ENCODE data around the gene LGALS7B. TPM values are rescaled to one million over a fixed set of nuclear protein-coding genes. Genes with fewer than 3 reads are reported as not detected.

The LGALS7B gene
- polyA plus RNA-seq, 1 donor from 2014 or later = not detected

- H3K27ac ChIP-seq (ENCODE audit: low read length) = no peak overlapping the region
- no peaks in the 10 kb centered on the region for H3K27me3 ChIP-seq (ENCODE audit: insufficient read depth, low read depth, low read length)
- no peaks in the 10 kb centered on the region for H3K36me3 ChIP-seq (ENCODE audit: insufficient read depth, low read length)
- no peaks in the 10 kb centered on the region for H3K9me3 ChIP-seq (ENCODE audit: low read length)
- no peak overlapping the region for H3K4me2 ChIP-seq (ENCODE audit: low read length)
- no peaks in the 10 kb centered on the region for H4K20me1 ChIP-seq (ENCODE audit: insufficient read depth)
- no peaks in the 10 kb centered on the region for H3K9me2 ChIP-seq (ENCODE audit: insufficient read depth, low read length)
- no peak for TF ChIP-seq SMC3 (conservative IDR thresholded peaks at IDR 0.05; ENCODE audit: poor library complexity)
- no peak for TF ChIP-seq REST (IDR thresholded peaks at IDR 0.05; ENCODE audit: borderline replicate concordance)
- no peak for TF ChIP-seq EZH2 (IDR thresholded peaks at IDR 0.05; ENCODE audit: borderline replicate concordance, insufficient read depth, low read length, poor library complexity, severe bottlenecking)
- TF ChIP-seq RAD21 (conservative IDR thresholded peaks at IDR 0.05) = no peak
- H3K4me3 ChIP-seq (ENCODE audit: low read length) = no peak overlapping the region
- H3K79me2 ChIP-seq (replicated peaks; ENCODE audit: insufficient read depth, low read length) = no peaks in the 10 kb centered on the region
- no peak overlapping the region for H2AFZ ChIP-seq (ENCODE audit: low read depth, low read length)
- no peak overlapping the region for H3K9ac ChIP-seq (ENCODE audit: low read length)
- H3F3A ChIP-seq (ENCODE audit: insufficient read depth, low read length, poor library complexity, severe bottlenecking) = no peaks in the 10 kb centered on the region
These were observed 12.5 kb downstream of the LGALS7B start for GRCh38 chr19:38801359-38802095.

GRCh38 chr19:38803543-38803942, 14.5 kb downstream of the LGALS7B start:
- H3K36me3 ChIP-seq (ENCODE audit: insufficient read depth, low read length) = no peaks in the 10 kb centered on the region
- H3K79me2 ChIP-seq (replicated peaks; ENCODE audit: insufficient read depth, low read length) = no peaks in the 10 kb centered on the region
- H3K9me3 ChIP-seq (ENCODE audit: low read length) = no peaks in the 10 kb centered on the region
- H3K4me3 ChIP-seq (ENCODE audit: low read length) = no peak overlapping the region
- no peaks in the 10 kb centered on the region for H3F3A ChIP-seq (ENCODE audit: insufficient read depth, low read length, poor library complexity, severe bottlenecking)
- no peak overlapping the region for H3K27ac ChIP-seq (ENCODE audit: low read length)
- no peak overlapping the region for H2AFZ ChIP-seq (ENCODE audit: low read depth, low read length)
- H3K4me2 ChIP-seq (ENCODE audit: low read length) = no peak overlapping the region
- no peaks in the 10 kb centered on the region for H3K27me3 ChIP-seq (ENCODE audit: insufficient read depth, low read depth, low read length)
- H3K9me2 ChIP-seq (ENCODE audit: insufficient read depth, low read length) = no peaks in the 10 kb centered on the region
- TF ChIP-seq TAF1 (IDR thresholded peaks at IDR 0.05; ENCODE audit: low read depth) (no peak), MXI1 (conservative IDR thresholded peaks at IDR 0.05; ENCODE audit: poor library complexity, severe bottlenecking) (no peak), EZH2 (IDR thresholded peaks at IDR 0.05; ENCODE audit: borderline replicate concordance, insufficient read depth, low read length, poor library complexity, severe bottlenecking) (no peak), REST (IDR thresholded peaks at IDR 0.05; ENCODE audit: borderline replicate concordance) (no peak), POLR2AphosphoS5 (IDR thresholded peaks at IDR 0.05) (no peak), CTCF (IDR thresholded peaks at IDR 0.05; ENCODE audit: poor library complexity, severe bottlenecking) (no peak)
- H3K9ac ChIP-seq (ENCODE audit: low read length) = no peak overlapping the region
- H4K20me1 ChIP-seq (ENCODE audit: insufficient read depth) = no peaks in the 10 kb centered on the region
